Body of pancreas (tissue), 4 donors: ENCODE measurements around the gene SLC6A19.

Experiments used
- CTCF ChIP-seq, 7 experiments: fragments of 450-650 bp in 4 of 7; fragments of 200-600 bp in 3 of 7; sonication (generic) in 3 of 7; IDR thresholded peaks; one replicate each; pipeline ENCODE4 v1.5.1; 2016 to 2019; ENCODE audit warnings: antibody characterized with exemption in 7 of 7
- POLR2A ChIP-seq, 3 donors: fragments of 450-650 bp; IDR thresholded peaks; one replicate each; pipeline ENCODE4 v1.6.1; 2016; ENCODE audit warnings: antibody characterized with exemption in 3 of 3, mild to moderate bottlenecking in 2 of 3

GRCh38 chr5:1190837-1191239 is 10.6 kb upstream of the SLC6A19 start:
- TF ChIP-seq CTCF (IDR thresholded peaks at IDR 0.05) (no peak), POLR2A (IDR thresholded peaks at IDR 0.05) (no peak)
